A673 (cell line): ENCODE results near the gene C4orf50.

Experiments used
- CTCF ChIP-seq: fragments of 300-800, 200-600 bp; sonication (generic); conservative IDR thresholded peaks from 2 replicates; pipeline ENCODE4 v1.5.1; 2017; ENCODE audit warnings: low read depth, mild to moderate bottlenecking, antibody characterized with exemption, low read length, moderate library complexity, mixed read lengths
- EZH2 ChIP-seq: fragments of 200-600 bp; sonication (generic); IDR thresholded peaks from 2 replicates; pipeline ENCODE4 v1.6.1; 2017; ENCODE audit warnings: borderline replicate concordance, low read depth, mild to moderate bottlenecking, mixed read lengths, antibody characterized with exemption, low read length; ENCODE audit not compliant: poor library complexity, severe bottlenecking

- no peak for TF ChIP-seq CTCF
- no peak for TF ChIP-seq EZH2
These were observed 124.0 kb downstream of the C4orf50 start for GRCh38 chr4:5894266-5894665.
